ENCODE results near the gene CCDC90B. TPM values are rescaled to one million over a fixed set of nuclear protein-coding genes. Genes with fewer than 3 reads are reported as not detected.
"Not testable (repeated sequence)": the region's sequence is repeated elsewhere in the genome, so short reads cannot be mapped to it uniquely, and the experiment has no call there.

Gene CCDC90B
- total RNA-seq, 2 donors from 2014 or later: 18.0 to 18.5 TPM

DNA sequence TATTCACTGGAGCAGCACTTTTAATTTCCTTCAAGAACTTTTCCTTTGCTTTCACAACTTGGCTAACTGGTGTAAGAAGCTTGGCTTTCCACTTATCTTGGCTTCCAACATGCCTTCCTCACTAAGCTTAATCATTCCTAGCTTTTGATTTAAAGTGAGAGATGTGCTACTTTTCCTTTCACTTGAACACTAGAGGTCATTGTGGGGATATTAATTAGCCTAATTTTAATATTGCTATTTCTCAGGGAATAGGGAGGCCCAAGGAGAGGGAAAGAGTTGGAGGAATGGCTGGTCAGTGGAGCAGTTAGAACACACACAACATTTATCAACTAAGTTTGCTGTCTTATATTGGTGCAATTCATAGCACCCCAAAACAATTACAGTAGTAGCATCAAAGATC lies 24.6 kb upstream of the CCDC90B start:
- no peak overlapping the region for H3K4me3 ChIP-seq
- H3K36me3 ChIP-seq: no peaks in the 10 kb centered on the region
- H3K27me3 ChIP-seq (replicated peaks; ENCODE audit: insufficient read depth): no peaks in the 10 kb centered on the region
- DNase-seq (ENCODE audit: low spot score) (no peak), ATAC-seq (ENCODE audit: insufficient number of reproducible peaks, low FRiP score, low read depth) (no peak)
- TF ChIP-seq, protein P1, sequence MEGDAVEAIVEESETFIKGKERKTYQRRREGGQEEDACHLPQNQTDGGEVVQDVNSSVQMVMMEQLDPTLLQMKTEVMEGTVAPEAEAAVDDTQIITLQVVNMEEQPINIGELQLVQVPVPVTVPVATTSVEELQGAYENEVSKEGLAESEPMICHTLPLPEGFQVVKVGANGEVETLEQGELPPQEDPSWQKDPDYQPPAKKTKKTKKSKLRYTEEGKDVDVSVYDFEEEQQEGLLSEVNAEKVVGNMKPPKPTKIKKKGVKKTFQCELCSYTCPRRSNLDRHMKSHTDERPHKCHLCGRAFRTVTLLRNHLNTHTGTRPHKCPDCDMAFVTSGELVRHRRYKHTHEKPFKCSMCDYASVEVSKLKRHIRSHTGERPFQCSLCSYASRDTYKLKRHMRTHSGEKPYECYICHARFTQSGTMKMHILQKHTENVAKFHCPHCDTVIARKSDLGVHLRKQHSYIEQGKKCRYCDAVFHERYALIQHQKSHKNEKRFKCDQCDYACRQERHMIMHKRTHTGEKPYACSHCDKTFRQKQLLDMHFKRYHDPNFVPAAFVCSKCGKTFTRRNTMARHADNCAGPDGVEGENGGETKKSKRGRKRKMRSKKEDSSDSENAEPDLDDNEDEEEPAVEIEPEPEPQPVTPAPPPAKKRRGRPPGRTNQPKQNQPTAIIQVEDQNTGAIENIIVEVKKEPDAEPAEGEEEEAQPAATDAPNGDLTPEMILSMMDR (IDR thresholded peaks at IDR 0.05): no peak
- H3K27ac ChIP-seq: no peak overlapping the region
- H3K9me3 ChIP-seq: no peaks in the 10 kb centered on the region
- no peaks in the 10 kb centered on the region for H3K4me1 ChIP-seq (ENCODE audit: control insufficient read depth in 1 of 2, low read depth in 2 of 2)

- not testable (repeated sequence) for H3K36me3 ChIP-seq; H3K4me3 ChIP-seq; H3K4me1 ChIP-seq (ENCODE audit: control insufficient read depth in 1 of 2, low read depth in 2 of 2); H3K27me3 ChIP-seq (replicated peaks; ENCODE audit: insufficient read depth); H3K27ac ChIP-seq; DNase-seq (ENCODE audit: low spot score); ATAC-seq (ENCODE audit: insufficient number of reproducible peaks, low FRiP score, low read depth); H3K9me3 ChIP-seq
Observed at GRCh38 chr11:83308536-83308935, 22.4 kb upstream of the CCDC90B start.

DNA sequence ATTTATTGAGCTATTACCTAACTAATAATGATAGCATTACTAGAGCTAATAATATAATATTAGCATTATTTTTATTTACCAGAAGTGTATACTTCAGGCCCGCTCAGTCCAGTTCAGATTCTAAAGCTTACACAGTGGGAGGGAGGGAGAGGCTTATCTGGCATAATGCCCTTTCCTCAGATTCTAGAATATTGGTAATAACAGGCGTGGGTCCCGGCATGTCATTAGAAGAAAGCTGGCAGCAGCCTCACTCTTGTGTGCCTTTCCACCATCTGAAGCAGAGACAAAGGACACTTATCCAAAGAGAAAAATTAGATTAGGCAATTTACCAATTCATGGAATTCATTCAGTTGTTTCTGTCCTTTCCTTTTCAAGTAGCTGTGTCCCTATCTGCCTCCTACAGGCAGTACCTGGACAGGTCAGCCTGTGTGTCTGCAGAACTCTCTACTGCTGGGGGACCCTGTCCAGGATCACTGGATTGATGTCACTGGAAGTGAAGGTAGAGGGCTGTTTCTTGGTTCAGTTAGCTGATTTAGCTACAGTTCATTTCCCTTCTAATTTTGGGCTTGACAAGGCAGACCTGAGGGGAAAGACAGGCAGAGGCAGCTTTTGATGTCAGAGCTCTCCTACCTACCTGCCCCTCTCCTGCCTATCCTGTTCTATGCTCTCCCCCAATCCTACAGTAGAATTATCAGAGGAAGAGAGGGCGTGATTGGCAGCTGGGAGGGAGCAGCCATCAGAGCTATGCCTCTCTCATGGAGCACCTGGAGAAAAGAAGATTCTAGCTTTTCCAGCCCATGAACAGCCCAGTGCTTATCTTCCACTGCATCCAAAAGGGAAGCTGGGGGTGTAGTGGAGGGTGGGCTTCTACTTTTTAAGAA lies 20.3 kb upstream of the CCDC90B start:
- DNase-seq (ENCODE audit: low spot score) (no peak), ATAC-seq (ENCODE audit: insufficient number of reproducible peaks, low FRiP score, low read depth) (no peak)
- H3K4me1 ChIP-seq (ENCODE audit: control insufficient read depth in 1 of 2, low read depth in 2 of 2): no peaks in the 10 kb centered on the region
- no peaks in the 10 kb centered on the region for H3K36me3 ChIP-seq
- H3K4me3 ChIP-seq: no peak overlapping the region
- TF ChIP-seq, protein P1 (IDR thresholded peaks at IDR 0.05): no peak
- H3K27ac ChIP-seq: no peak overlapping the region
- H3K27me3 ChIP-seq (replicated peaks; ENCODE audit: insufficient read depth): no peaks in the 10 kb centered on the region
- no peaks in the 10 kb centered on the region for H3K9me3 ChIP-seq

DNA sequence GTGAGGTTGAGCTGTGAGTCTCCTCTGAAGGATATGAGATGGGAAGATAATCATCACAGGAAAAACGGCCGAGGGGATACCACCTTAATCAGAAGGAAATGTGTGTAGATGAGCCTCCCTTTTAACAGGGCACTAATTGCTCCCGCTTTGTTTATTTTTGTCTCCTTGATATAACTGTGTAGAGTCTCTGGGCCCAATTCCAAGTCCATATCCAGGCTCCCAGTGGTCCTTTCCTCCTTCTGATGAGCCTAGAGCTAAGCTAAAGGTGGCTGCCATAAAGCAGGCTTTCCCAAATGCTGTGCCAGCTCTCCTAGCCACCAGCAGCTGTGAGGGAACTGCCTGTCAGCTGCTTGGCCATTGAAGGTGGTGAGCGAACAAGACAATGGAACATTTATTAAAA lies 17.1 kb upstream of the CCDC90B start:
- Histone ChIP-seq H3K4me3 (no peak overlapping the region), H3K36me3 (no peaks in the 10 kb centered on the region), H3K27ac (no peak overlapping the region), H3K27me3 (replicated peaks; ENCODE audit: insufficient read depth) (no peaks in the 10 kb centered on the region), H3K9me3 (no peaks in the 10 kb centered on the region), H3K4me1 (ENCODE audit: control insufficient read depth in 1 of 2, low read depth in 2 of 2) (no peaks in the 10 kb centered on the region)
- no peak for ATAC-seq (ENCODE audit: insufficient number of reproducible peaks, low FRiP score, low read depth)
- TF ChIP-seq, protein P1 (IDR thresholded peaks at IDR 0.05): no peak
- DNase-seq (ENCODE audit: low spot score): no peak

DNA sequence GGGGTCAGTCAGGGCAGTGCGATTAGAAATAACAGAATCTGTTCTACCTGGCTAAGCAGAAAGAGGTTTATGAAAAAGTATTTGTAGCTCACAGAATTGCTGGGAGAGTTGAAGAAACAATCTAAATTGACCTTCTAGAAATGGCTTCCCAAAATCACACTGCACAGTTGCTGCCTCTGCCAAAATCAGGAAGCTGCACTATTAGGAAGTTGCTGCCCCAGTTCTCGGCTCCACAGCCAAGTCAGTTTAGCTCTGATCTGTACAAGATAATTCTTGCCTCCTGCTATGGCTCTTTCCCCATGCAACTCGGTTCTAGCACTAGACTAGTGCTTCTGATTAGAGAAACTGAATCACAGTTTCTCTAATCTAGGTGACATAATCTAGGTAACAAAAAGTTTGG lies 16.0 kb upstream of the CCDC90B start:
- ATAC-seq (ENCODE audit: insufficient number of reproducible peaks, low FRiP score, low read depth) (no peak), DNase-seq (ENCODE audit: low spot score) (no peak)
- TF ChIP-seq, protein P1 (IDR thresholded peaks at IDR 0.05): no peak
- Histone ChIP-seq H3K36me3 (no peaks in the 10 kb centered on the region), H3K27me3 (replicated peaks; ENCODE audit: insufficient read depth) (no peaks in the 10 kb centered on the region), H3K27ac (no peak overlapping the region), H3K4me1 (ENCODE audit: control insufficient read depth in 1 of 2, low read depth in 2 of 2) (no peaks in the 10 kb centered on the region), H3K4me3 (no peak overlapping the region), H3K9me3 (no peaks in the 10 kb centered on the region)

Data from thoracic aorta (tissue), 2 donors.